Transverse colon (tissue), 4 donors: ENCODE results near the gene TMEM9. TPM values are rescaled to one million over a fixed set of nuclear protein-coding genes. Genes with fewer than 3 reads are reported as not detected.

Experiments used
- DNase-seq: peaks from one replicate; pipeline ENCODE4 v3.0.0-alpha.2; 2019
- H3K27ac ChIP-seq, 4 donors: fragments of 200-600 bp; sonication (generic); 2 replicates each; pipeline ENCODE4 v1.5.1; 2016 to 2018; ENCODE audit warnings: inconsistent platforms in 4 of 4
- H3K27me3 ChIP-seq: fragments of 200-600 bp; sonication (generic); 2 replicates; pipeline ENCODE4 v1.5.1; 2017; ENCODE audit warnings: inconsistent platforms
- H3K36me3 ChIP-seq, 4 donors: fragments of 200-600 bp; sonication (generic); 2 replicates each; pipeline ENCODE4 v1.5.1; 2017 to 2019; ENCODE audit warnings: inconsistent platforms in 4 of 4
- H3K4me1 ChIP-seq, 4 donors: fragments of 200-600 bp; sonication (generic); 2 replicates each; pipeline ENCODE4 v1.5.1; 2017 to 2020; ENCODE audit warnings: inconsistent platforms in 4 of 4
- H3K4me3 ChIP-seq, 4 donors: fragments of 200-600 bp; sonication (generic); 1 replicate in 1 of 4; 2 replicates in 3 of 4; pipeline versions ENCODE4 v1.5.1 to v1.6.1; 2017 to 2019; ENCODE audit warnings: inconsistent platforms in 4 of 4
- H3K9me3 ChIP-seq, 2 donors: fragments of 200-600 bp; sonication (generic); 2 replicates each; pipeline ENCODE4 v1.5.1; 2017 to 2019; ENCODE audit warnings: inconsistent platforms in 2 of 2
- EP300 ChIP-seq: sonication (generic); formaldehyde crosslinking; IDR thresholded peaks from one replicate; pipeline ENCODE4 v1.6.1; 2017; ENCODE audit warnings: antibody characterized with exemption, low read depth
- POLR2A ChIP-seq: fragments of 450-650 bp; IDR thresholded peaks from one replicate; pipeline ENCODE4 v1.6.1; 2016; ENCODE audit warnings: antibody characterized with exemption, mild to moderate bottlenecking, moderate library complexity
- POLR2AphosphoS5 ChIP-seq, 3 donors: sonication (generic); formaldehyde crosslinking; IDR thresholded peaks; one replicate each; pipeline ENCODE4 v1.6.1; 2016; ENCODE audit warnings: antibody characterized with exemption in 3 of 3
- WGBS, 2 donors: methylation state at CpG; one replicate each; pipeline ENCODE4 v1.1.5; 2018; ENCODE audit warnings: low coverage in 1 of 2; 5-methylcytosine and 5-hydroxymethylcytosine counted together
- in situ Hi-C, 4 donors: fragments of 200-750 bp; cut with MboI; loops; one replicate each; pipeline versions ENCODE4 v1.15.0 to v1.15.1; 2017; ENCODE audit warnings: low sequenced_read_pairs in 3 of 4, low pct_ligation_motif_present in 1 of 4, low pct_unique_long_range_greater_than_20kb in 1 of 4
- intact Hi-C: fragments of 100-400 bp; cut with DNase I; formaldehyde crosslinking; loops from one replicate; pipeline ENCODE4 v1.15.1; 2023; ENCODE audit warnings: low total_unique reads
- total RNA-seq, 4 donors: library from RNA; depleted of rRNA; stranded (reverse); fragments of >200 nt; gene quantifications; one replicate each; pipeline ENCODE4 v1.1.0, GENCODE V29; 2016
- TF ChIP-seq, protein P1 (sequence below), 5 experiments: fragments of 200-600 bp in 3 of 5; fragments of 450-650 bp in 2 of 5; sonication (generic) in 3 of 5; IDR thresholded peaks; 1 replicate in 2 of 5; 2 replicates in 3 of 5; pipeline ENCODE4 v1.5.1; 2016 to 2017; ENCODE audit warnings: antibody characterized with exemption in 5 of 5, inconsistent platforms in 3 of 5, mild to moderate bottlenecking in 2 of 5, moderate library complexity in 1 of 5

The TMEM9 gene
- total RNA-seq, 4 donors from 2014 or later = 6.7 to 35.4 (median 29.4) TPM

DNA sequence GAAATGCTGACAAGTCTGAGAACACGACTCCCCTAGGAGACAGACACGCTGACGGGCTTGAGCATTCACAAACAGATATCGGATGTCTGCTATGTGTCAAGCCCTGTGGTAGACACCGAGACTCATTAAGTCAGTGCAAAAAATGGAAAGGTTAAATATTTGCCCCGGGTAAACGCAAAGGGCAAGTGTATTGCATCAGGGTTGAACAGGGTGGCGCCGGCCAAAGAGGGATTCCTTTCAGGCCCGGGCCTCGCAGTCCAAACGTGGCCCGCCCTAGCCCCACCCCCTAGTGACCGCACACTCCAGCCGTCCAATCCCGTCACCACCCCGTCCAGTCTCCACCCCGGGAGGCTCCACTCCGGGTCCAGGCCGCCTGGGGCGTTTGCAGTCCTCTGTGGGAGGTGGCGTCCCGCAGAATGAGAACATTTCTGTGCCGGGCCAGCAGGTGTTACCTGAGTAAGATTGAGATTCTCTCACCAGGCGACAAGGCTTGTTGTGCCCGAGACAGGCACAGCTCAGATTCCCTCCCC lies 16.3 kb upstream of the TMEM9 start:
- TF ChIP-seq POLR2AphosphoS5 (IDR thresholded peaks at IDR 0.05) (peak; percentile 87 to 89 (median 88)), POLR2A (peak; percentile 89), EP300 (no peak)
- TF ChIP-seq, protein P1, sequence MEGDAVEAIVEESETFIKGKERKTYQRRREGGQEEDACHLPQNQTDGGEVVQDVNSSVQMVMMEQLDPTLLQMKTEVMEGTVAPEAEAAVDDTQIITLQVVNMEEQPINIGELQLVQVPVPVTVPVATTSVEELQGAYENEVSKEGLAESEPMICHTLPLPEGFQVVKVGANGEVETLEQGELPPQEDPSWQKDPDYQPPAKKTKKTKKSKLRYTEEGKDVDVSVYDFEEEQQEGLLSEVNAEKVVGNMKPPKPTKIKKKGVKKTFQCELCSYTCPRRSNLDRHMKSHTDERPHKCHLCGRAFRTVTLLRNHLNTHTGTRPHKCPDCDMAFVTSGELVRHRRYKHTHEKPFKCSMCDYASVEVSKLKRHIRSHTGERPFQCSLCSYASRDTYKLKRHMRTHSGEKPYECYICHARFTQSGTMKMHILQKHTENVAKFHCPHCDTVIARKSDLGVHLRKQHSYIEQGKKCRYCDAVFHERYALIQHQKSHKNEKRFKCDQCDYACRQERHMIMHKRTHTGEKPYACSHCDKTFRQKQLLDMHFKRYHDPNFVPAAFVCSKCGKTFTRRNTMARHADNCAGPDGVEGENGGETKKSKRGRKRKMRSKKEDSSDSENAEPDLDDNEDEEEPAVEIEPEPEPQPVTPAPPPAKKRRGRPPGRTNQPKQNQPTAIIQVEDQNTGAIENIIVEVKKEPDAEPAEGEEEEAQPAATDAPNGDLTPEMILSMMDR (IDR thresholded peaks at IDR 0.05) = peak in 1 of 5 experiments; percentile 66
- Histone ChIP-seq H3K27me3 (no peaks in the 10 kb centered on the region), H3K9me3 (no peaks in the 10 kb centered on the region), H3K27ac (peak overlapping the region; percentile 90 to 93 (median 90)), H3K4me3 (peak overlapping the region; percentile 36 to 60 (median 47)), H3K4me1 (peaks cover 0 to 10% (median 6%) of the 10 kb centered on the region in 4 donors), H3K36me3 (no peaks in the 10 kb centered on the region)
- peak; percentile 97 for DNase-seq
- 12% methylated on average over 20 of the region's 26 CpGs; no CpG with 5 or more reads in 1 of the 2 donors for WGBS, 2 donors
- in situ Hi-C loops (no loop called here), intact Hi-C loops (no loop called here)

DNA sequence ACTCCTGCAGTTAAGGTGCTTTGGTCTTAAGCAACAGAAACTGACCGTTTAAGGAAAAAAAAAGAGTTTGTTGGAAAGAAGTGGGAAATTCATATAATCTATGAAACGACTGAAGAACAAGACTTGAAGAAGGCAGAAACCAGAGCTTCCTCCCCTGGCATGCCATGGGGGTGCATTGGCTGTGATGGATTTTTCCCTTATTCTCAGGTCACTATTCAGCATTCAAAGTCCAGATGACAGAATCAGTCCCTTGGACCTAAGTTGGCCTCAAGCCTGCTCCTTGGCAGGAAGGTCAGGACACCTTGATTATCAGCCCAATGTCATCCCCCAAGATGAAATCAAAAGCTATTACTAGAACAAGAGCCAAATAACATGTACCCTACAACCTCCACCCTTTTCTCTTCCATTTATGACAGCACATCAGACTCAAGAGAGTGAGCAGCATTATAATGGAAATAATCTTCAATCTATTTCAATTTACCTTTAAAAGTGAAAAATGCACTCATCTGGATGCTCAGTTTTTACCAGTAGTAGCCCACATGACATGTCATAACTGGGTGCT lies 15.8 kb upstream of the TMEM9 start:
- DNase-seq = no peak
- peaks cover 0 to 10% (median 6%) of the 10 kb centered on the region in 4 donors for H3K4me1 ChIP-seq
- peak overlapping the region; percentile 90 to 93 (median 90) for H3K27ac ChIP-seq
- H3K9me3 ChIP-seq = no peaks in the 10 kb centered on the region
- H3K4me3 ChIP-seq = peak overlapping the region in 1 of 4 donors; percentile 60
- TF ChIP-seq, protein P1 (IDR thresholded peaks at IDR 0.05) = no peak
- no peak for TF ChIP-seq POLR2AphosphoS5 (IDR thresholded peaks at IDR 0.05)
- TF ChIP-seq EP300 = no peak
- TF ChIP-seq POLR2A = no peak
- no peaks in the 10 kb centered on the region for H3K36me3 ChIP-seq
- no peaks in the 10 kb centered on the region for H3K27me3 ChIP-seq
- intact Hi-C loops (no loop called here), in situ Hi-C loops (no loop called here)
- 83 to 89% methylated on average over 2 of the region's 2 CpGs for WGBS, 2 donors

DNA sequence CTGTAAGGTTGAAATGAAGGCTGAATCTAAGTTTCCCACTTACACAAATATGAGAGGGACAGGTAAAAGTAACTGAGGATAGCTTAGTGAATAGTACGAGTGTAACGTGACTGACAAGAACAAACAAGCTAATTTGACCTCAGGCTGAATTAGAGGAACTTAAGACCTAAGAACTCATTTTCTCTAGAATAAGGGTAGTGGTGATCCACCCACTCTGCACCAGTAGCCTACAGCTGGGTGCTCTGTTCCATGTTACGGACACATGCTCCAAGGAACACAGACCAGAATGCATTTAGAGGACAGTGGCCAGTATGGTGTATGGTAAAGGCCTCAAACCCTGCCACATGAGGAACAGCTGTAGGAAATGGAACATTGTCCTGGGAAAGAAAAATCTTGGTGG lies 14.9 kb upstream of the TMEM9 start:
- Histone ChIP-seq H3K27me3 (no peaks in the 10 kb centered on the region), H3K9me3 (no peaks in the 10 kb centered on the region), H3K27ac (no peak overlapping the region), H3K4me1 (peaks cover 0 to 10% (median 6%) of the 10 kb centered on the region in 4 donors), H3K4me3 (no peak overlapping the region), H3K36me3 (no peaks in the 10 kb centered on the region)
- no peak for TF ChIP-seq EP300
- TF ChIP-seq POLR2A = no peak
- no peak for TF ChIP-seq POLR2AphosphoS5 (IDR thresholded peaks at IDR 0.05)
- TF ChIP-seq, protein P1 (IDR thresholded peaks at IDR 0.05) = no peak
- intact Hi-C loops = no loop called here
- DNase-seq = no peak
- in situ Hi-C loops = no loop called here
- 65 to 79% methylated on average over 3 of the region's 3 CpGs for WGBS, 2 donors

DNA sequence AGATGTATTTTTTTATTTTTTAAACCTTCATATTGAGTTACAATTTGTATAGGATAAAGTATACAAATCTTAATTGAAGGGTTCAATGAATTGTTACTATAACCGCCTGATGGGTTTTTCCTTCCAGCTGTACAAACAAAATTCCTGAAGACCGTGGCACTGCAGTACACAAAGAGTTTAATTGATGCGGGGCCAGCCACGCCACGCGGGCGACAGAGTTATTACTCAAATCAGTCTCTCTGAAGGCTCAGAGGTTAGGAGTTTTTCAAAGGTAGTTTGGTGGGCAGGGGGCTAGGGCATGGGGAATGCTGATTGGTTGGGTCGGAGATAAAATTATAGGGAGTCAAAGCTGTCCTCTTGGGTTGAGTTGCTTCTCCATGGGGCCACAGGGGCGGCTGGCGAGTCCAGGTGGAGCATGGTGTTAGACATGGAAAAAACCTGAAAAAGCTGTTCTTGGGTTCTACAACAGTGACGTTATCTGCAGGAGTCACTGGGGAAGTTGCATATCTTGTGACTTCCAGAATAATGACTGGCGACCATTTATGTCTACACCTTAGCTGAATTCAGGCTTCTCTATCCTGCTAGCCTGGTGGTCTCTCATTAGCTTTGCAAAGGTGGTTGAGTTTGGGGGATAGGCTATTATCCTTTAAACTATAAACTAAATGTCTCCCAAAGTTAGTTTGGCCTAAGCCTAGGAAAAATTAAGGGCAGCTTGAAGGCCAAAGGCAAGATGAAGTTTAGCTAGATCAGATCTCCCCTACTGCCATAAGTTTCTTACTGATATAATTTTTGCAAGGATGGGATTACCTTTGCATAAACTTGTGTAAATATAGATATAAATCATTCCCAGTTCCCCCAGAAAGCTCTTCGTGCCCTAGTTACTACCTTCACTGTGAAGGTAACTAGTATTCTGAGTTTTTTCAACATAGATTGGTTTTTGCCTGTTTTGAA lies 13.0 kb upstream of the TMEM9 start:
- Histone ChIP-seq H3K36me3 (no peaks in the 10 kb centered on the region), H3K4me3 (no peak overlapping the region), H3K9me3 (no peaks in the 10 kb centered on the region), H3K4me1 (peaks cover 0 to 10% (median 6%) of the 10 kb centered on the region in 4 donors), H3K27ac (no peak overlapping the region), H3K27me3 (no peaks in the 10 kb centered on the region)
- TF ChIP-seq, protein P1 (IDR thresholded peaks at IDR 0.05) = no peak
- TF ChIP-seq POLR2A (no peak), POLR2AphosphoS5 (IDR thresholded peaks at IDR 0.05) (no peak), EP300 (no peak)
- in situ Hi-C loops = no loop called here
- 38 to 55% methylated on average over 9 to 13 of the region's 13 CpGs for WGBS, 2 donors
- no peak for DNase-seq
- intact Hi-C loops = no loop called here
